Osteoblast (primary cell): ENCODE results near the gene TMEM164. TPM values are rescaled to one million over a fixed set of nuclear protein-coding genes. Genes with fewer than 3 reads are reported as not detected.

Experiments used
- DNase-seq: peaks from one replicate; pipeline ENCODE4 v3.0.0; 2011; ENCODE audit warnings: low spot score, mixed read lengths; ENCODE audit not compliant: insufficient read length; ENCODE audit errors: missing footprints
- H2AFZ ChIP-seq: 2 replicates; pipeline ENCODE4 v1.6.0; 2011; ENCODE audit warnings: mild to moderate bottlenecking, low read length
- H3K27ac ChIP-seq: 2 replicates; pipeline ENCODE4 v1.5.1; 2011; ENCODE audit warnings: mild to moderate bottlenecking, low read depth, low read length, moderate library complexity
- H3K27me3 ChIP-seq: 2 replicates; pipeline ENCODE4 v1.6.0; 2012; ENCODE audit warnings: mild to moderate bottlenecking, control low read depth, inconsistent platforms, low read length, moderate library complexity; ENCODE audit not compliant: insufficient read depth
- H3K36me3 ChIP-seq: 2 replicates; pipeline ENCODE4 v1.5.1; 2011; ENCODE audit warnings: mild to moderate bottlenecking, low read length, control low read depth, moderate library complexity; ENCODE audit not compliant: insufficient read depth
- H3K4me1 ChIP-seq: 2 replicates; pipeline ENCODE4 v1.5.1; 2011; ENCODE audit warnings: mild to moderate bottlenecking, low read length, control low read depth, moderate library complexity; ENCODE audit not compliant: insufficient read depth
- H3K4me2 ChIP-seq: 2 replicates; pipeline ENCODE4 v1.6.0; 2011; ENCODE audit warnings: mild to moderate bottlenecking, low read length; ENCODE audit not compliant: insufficient read depth
- H3K4me3 ChIP-seq: fragments of 200-600 bp; sonication (generic); 3 replicates; pipeline ENCODE4 v1.5.1; 2012; ENCODE audit warnings: mild to moderate bottlenecking, low read length, inconsistent platforms; ENCODE audit not compliant: insufficient read depth
- H3K79me2 ChIP-seq: 2 replicates; pipeline ENCODE4 v1.6.0; 2012; ENCODE audit warnings: mild to moderate bottlenecking, low read length, control low read depth, inconsistent platforms; ENCODE audit not compliant: insufficient read depth
- H3K9me3 ChIP-seq: 2 replicates; pipeline ENCODE4 v1.5.1; 2011; ENCODE audit warnings: low read depth, low read length, control low read depth
- H4K20me1 ChIP-seq: 2 replicates; pipeline ENCODE4 v1.6.0; 2012; ENCODE audit warnings: mild to moderate bottlenecking, low read length, control low read depth; ENCODE audit not compliant: insufficient read depth
- CTCF ChIP-seq: IDR thresholded peaks from 2 replicates; pipeline ENCODE4 v1.5.1; 2011; ENCODE audit warnings: mild to moderate bottlenecking, low read depth, low read length, moderate library complexity; ENCODE audit errors: extremely low read depth
- total RNA-seq: library from RNA; depleted of rRNA; stranded (reverse); fragments of >200 nt; gene quantifications from 2 replicates; pipeline ENCODE4 v1.2.3, GENCODE V29; 2012

Gene TMEM164
- total RNA-seq, 1 donor, result 7.6 TPM

GRCh38 chrX:110042496-110042895 is 39.6 kb downstream of the TMEM164 start:
- Histone ChIP-seq H2AFZ (no peak overlapping the region), H3K9me3 (no peaks in the 10 kb centered on the region), H3K4me2 (no peak overlapping the region), H3K79me2 (no peaks in the 10 kb centered on the region), H3K36me3 (no peaks in the 10 kb centered on the region), H3K4me3 (no peak overlapping the region), H3K27ac (no peak overlapping the region), H3K4me1 (peaks cover 2% of the 10 kb centered on the region), H4K20me1 (peaks cover 3% of the 10 kb centered on the region), H3K27me3 (peaks cover 14% of the 10 kb centered on the region)
- no peak for DNase-seq
- TF ChIP-seq CTCF, result no peak

- Histone ChIP-seq H3K4me1 (peaks cover 2% of the 10 kb centered on the region), H3K4me3 (no peak overlapping the region)
Measured at GRCh38 chrX:110043506-110043905, 40.6 kb downstream of the TMEM164 start.

GRCh38 chrX:110044346-110045249 is 41.7 kb downstream of the TMEM164 start:
- peaks cover 14% of the 10 kb centered on the region for H3K27me3 ChIP-seq
- peaks cover 2% of the 10 kb centered on the region for H3K4me1 ChIP-seq
- TF ChIP-seq CTCF, result no peak
- H3K4me3 ChIP-seq, result no peak overlapping the region
- no peak overlapping the region for H3K4me2 ChIP-seq
- no peak overlapping the region for H2AFZ ChIP-seq
- no peaks in the 10 kb centered on the region for H3K9me3 ChIP-seq
- no peaks in the 10 kb centered on the region for H3K36me3 ChIP-seq
- H4K20me1 ChIP-seq, result peaks cover 7% of the 10 kb centered on the region
- no peaks in the 10 kb centered on the region for H3K79me2 ChIP-seq
- peak; percentile 62 for DNase-seq
- no peak overlapping the region for H3K27ac ChIP-seq

More at GRCh38 chrX:110043506-110043905, 40.6 kb downstream of the TMEM164 start:
- Histone ChIP-seq H3K36me3 (no peaks in the 10 kb centered on the region), H4K20me1 (peaks cover 3% of the 10 kb centered on the region), H3K27me3 (peaks cover 14% of the 10 kb centered on the region), H3K4me2 (no peak overlapping the region), H3K79me2 (no peaks in the 10 kb centered on the region), H3K27ac (no peak overlapping the region), H3K9me3 (no peaks in the 10 kb centered on the region), H2AFZ (no peak overlapping the region)
- no peak for TF ChIP-seq CTCF
- DNase-seq, result no peak

- H3K4me2 ChIP-seq, result no peak overlapping the region
- H3K36me3 ChIP-seq, result no peaks in the 10 kb centered on the region
- H3K79me2 ChIP-seq, result no peaks in the 10 kb centered on the region
- DNase-seq, result no peak
- peaks cover 2% of the 10 kb centered on the region for H3K4me1 ChIP-seq
- no peaks in the 10 kb centered on the region for H3K9me3 ChIP-seq
- no peak overlapping the region for H2AFZ ChIP-seq
- no peak overlapping the region for H3K27ac ChIP-seq
- no peak for TF ChIP-seq CTCF
- peaks cover 7% of the 10 kb centered on the region for H4K20me1 ChIP-seq
- H3K27me3 ChIP-seq, result peaks cover 14% of the 10 kb centered on the region
- no peak overlapping the region for H3K4me3 ChIP-seq
Measured at GRCh38 chrX:110045421-110045820, 42.5 kb downstream of the TMEM164 start.
